ENCODE measurements around the gene PEX12.
"Not testable (repeated sequence)": the region's sequence is repeated elsewhere in the genome, so short reads cannot be mapped to it uniquely, and the experiment has no call there.

PEX12 gene

DNA sequence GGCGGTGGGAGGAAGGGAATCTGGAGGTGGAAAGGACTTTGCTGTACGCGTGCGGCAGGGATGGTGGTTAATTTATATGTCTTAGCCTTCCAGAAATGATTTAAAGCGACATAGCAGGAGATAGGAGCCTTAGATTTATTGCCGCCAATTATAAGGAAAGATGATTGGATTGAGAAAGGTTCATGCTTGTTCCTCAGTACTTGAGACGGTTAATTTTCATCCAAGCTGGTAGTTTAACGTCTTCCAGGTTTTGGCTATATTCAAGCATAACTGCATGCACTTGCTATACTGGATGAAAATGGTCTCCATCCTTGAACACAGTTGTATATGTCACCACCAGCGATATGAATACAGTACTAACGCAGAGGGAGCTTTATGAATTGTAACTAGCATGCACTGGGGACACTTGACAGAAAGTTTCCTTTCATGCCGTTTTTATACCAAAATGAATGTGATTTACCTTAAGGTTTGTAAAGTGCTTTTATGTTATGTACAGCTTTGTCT lies 610 bp upstream of the PEX12 start:
- no peak for DNase-seq (ENCODE audit: low read depth in 2 of 2)

DNA sequence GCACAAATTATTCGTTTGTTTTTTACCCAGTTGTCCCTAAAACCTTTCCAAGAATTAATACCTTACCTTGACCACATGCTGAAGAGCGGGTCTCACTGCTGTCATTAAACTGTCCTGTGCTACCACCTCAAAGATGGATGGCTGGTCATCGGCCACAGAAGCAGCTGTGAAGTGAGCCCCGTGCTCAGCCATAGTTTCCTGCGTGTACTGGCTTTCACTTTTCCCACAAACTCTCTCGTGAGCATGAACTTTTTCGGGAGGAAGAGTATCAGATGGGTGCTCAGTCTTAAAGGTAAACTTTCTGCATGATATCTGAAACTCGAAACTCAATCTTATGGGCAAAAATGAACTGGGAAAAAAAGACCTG lies 558 bp downstream of the PEX12 start:
- DNase-seq (ENCODE audit: low read depth in 2 of 2), result no peak

DNA sequence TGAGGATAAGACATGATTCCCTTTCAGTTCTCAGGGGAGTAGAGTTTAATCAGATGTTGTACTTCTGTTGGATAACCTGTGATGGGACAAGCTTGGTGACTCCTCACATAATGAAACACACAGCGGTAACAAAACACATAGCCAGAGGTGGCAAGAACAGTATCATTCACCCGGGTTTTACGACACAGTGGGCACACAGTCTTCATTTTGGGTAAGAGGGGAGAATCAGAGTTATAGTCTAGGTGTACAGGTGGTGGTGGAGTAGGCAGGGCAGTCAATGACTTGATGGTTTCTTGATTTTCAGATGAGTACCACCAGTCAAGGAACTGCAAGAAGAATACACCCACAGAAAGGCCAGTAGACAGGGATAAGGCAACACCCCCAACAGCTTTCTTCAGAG lies 2.6 kb downstream of the PEX12 start:
- no peak for DNase-seq (ENCODE audit: low read depth in 2 of 2)

DNA sequence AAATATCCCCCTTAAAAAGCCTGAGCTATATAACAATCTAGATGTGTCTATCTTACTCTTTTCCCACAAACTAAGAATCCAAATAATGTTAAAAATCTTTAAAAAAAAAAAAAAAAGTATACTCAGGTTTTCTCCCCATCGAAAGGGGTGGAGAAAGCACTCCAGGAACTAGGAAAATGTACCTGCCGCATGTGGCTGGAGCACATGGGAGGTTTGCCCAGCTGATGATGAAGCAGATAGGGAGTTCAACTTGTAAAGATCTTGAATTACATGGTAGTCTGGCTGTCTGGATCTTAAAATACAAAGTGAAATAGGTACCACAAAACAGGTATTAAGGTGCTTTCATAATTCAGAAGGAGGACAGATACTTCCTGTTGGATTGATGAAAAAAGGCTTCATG lies 9.0 kb downstream of the PEX12 start:
- DNase-seq (ENCODE audit: low read depth in 2 of 2), result no peak

DNA sequence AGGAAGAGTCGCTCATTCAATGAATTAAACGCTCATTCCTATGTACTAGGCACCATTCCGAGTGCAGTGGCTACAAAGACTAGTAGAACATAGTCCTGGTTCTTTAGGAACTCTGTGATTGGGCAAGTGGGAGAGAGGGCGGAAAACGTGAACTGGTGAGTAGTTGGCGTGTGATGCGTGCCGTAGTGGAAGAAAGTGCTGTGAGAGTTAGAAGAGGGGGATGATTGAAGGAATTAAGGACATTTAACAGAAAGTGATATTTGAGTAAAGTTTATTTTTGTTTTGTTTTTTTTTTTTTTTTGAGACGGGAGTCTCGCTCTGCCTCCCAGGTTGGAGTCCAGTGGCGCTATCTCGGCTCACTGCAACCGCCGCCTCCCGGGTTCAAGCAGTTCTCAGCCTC lies 9.8 kb downstream of the PEX12 start:
- DNase-seq (ENCODE audit: low read depth in 2 of 2), result no peak

DNA sequence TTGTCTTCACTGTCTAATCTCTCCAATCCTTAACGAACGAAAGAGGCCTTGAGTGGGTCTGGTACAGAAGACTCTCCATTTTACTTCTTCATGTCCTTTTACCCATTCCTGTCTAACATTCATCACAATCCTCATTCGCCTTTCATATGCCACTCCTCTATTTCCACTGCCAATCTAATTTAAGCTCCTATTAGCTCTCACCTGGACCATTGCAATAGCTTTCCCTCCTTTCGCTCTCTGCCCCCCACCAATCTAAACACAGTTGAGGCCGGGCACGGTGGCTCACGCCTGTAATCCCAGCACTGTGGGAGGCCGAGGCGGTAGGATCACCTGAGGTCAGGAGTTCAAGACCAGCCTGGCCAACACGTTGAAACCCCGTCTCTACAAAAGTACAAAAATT lies 11.4 kb downstream of the PEX12 start:
- no peak for DNase-seq (ENCODE audit: low read depth in 2 of 2)

DNA sequence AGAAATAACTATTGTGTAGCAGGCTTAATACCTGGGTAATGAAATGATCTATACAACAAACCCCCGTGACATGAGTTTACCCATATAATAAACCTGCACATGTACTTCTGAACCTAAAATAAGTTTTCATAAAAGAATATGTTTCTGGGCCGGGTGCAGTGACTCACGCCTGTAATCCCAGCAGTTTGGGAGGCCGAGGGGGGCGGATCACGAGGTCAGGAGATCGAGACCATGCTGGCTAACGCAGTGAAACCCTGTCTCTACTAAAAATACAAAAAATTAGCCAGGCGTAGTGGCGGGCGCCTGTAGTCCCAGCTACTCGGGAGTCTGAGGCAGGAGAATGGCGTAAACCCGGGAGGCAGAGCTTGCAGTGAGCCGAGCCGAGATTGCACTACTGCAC lies 15.2 kb downstream of the PEX12 start:
- DNase-seq (ENCODE audit: low read depth in 2 of 2), result not testable (repeated sequence)

DNA sequence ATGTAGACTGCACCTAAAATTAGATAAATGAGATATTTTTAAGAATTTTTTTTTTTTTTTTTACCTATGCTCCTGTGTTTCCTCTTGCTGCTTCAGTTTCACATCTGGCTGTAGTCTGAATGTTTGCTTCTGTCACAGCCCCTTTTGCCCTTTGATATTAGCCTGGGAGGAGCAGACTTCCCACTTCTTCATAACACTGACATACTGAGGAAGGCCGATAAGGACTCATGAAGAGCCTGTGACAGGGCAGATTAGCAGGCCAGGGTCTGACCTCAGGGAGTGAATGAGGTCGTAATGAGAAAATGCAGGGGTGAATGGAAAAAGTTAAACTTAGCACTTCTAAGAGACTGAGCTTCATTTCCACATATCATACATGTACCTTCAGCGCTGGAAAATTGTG lies 17.7 kb downstream of the PEX12 start, which contains the start of gene SLFN14:
Gene SLFN14, minus strand, starts transcription at position 117 of the 400 bp plus-strand sequence. CDS start 2,757 bp downstream, outside the sequence.
- no peak for DNase-seq (ENCODE audit: low read depth in 2 of 2)

DNA sequence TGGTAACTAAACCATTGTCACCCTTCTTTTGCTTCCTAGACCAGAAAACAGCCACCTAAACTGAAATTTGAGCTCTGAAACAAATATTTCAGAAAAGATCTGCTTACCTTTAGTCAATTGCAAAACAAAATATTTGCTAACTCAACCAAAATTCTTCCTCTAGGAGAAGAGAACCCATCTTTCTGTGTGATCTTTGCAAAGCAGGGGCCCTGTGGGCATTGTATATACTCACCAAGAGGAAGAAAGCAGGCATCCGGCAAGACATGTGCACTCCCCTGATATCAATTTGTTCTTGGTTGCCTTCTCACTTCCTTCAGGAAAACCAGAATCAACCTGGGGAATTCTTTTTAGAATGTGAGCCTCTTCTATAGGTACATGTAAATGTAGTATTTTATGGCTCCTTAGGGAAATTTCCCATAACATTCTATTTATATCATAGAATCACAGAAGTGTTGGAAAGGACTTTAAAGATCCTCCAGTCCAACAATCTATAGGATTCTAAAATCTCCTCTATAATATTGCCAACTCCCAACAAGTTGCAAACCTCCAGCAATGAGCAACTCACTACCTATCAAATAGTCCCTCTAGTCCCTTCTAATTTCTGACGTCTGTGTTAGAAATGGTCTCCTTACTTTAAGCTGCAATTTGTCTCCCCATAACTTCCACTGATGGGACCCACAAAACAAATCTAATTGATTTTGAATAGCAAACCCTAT lies 18.7 kb downstream of the PEX12 start:
- no peak for DNase-seq (ENCODE audit: low read depth in 2 of 2)

DNA sequence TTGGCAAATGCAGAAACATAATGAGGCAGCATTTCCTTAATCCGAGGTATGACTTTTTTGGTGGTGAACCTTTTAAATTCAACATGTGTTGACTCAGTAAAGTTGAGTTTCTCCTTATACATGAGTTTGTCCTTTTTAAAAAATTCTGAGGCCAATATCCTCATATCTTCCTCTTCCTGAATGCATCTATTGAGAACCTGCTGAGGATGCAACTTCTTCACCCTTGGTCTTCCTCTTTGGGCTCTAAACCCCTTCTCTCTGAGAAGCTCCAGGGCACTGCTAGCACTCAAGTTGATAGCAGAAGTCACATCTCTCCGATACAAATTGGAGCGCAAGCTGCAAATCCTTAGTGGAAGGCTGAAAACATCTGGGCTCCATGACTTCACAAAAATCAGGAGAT lies 21.0 kb downstream of the PEX12 start:
- no peak for DNase-seq (ENCODE audit: low read depth in 2 of 2)

DNA sequence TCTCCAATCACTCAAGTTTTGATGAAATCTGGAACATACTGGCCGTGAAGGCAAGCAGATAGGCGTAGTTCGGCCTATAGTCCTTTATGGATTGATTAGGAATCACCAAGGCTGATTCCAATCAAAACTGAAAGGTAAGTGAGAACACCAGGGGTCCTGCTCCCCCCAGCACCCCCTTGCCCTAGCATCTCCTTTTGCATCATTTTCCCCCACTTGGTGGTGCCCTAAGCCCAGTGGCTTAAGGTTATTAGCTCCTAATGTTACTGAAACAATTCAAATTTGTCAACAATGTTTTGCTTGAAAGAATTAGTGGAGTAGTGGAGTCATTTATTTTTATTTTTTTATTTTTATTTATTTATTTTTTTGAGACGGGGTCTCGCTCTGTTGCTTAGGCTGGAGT lies 22.7 kb downstream of the PEX12 start:
- DNase-seq (ENCODE audit: low read depth in 2 of 2), result no peak

DNA sequence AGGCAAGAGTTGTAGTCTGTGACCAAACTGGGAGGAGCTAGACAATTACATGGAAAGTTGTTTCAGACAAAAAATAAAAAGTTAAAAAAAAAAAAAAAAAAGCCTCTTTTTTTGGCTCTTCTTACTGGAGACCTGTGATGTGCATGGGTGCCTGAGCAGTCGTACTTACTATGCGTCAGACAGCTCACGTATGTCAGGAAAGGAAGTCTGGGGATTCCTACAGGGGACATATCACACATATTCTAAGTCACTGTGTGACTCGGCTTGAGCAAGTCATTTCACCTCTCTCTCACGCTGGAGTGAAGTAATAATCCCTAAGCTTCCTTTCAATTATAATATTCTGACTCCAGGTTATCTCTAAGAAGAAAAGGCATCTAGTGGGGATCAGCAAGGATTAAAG lies 23.7 kb downstream of the PEX12 start:
- no peak for DNase-seq (ENCODE audit: low read depth in 2 of 2)

DNA sequence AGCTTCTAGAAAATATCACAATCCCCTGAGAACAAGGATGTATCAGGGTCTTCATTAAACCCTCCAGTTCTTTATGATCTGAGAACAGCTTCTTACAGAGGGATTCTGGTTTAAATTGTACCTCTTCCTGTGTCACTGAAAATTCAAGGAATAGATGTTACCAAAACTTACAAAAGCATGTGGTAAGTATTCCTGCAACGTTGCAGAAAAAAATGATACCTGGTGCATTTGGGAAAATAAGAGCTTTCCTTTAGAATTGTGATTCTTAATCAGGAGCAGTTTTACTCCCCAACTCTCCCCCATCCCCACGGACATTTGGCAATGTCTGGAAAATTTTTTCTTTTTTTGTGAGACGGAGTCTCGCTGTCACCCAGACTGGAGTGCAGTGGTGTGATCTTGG lies 25.1 kb downstream of the PEX12 start:
- DNase-seq (ENCODE audit: low read depth in 2 of 2), result no peak

DNA sequence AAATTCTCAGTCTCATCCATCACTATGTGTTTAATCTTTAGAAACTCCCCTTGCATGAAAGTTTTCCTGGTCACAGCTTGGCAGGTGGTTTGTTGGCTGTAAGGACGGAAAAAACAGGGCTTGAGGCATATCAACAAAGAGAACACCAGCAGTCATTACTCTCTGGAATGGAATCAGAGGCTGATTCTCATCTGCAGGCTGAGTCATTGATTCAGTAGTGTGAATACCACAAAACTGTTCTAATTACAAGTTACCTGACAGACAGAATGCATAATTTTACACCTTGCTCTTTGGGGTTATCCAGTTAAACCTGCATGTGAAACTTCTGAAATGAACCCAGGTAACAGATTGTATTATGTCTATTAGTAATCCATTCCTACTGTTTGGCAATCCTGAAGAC lies 29.4 kb downstream of the PEX12 start:
- no peak for DNase-seq (ENCODE audit: low read depth in 2 of 2)

DNA sequence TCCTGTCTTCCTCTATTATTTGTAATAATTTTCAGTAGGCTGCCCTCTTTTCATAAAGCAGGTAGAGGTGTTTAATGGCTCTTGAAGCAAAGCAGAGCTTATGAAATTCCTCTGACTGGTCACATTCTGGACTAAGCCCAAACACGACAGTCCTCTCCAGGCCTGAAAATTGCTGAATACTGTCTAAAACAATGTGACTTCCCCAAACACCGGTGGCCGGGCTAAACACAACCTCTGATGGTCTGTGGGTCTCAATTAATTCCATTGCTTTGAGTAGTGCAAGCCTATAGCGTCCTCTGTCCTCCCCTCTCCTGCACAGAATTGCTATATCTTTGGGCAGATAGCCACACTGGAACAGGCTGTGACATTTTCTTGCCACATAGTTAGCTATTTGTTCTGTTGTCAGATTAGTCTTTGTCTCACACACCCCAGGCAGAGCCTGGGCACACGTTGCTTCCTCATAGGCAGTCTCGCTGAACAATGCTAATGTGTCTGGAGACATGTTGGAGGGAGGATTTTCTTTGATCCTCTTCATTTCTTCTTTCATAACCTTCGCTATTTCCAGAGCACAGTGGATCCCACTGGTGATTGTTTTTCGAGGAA lies 30.1 kb downstream of the PEX12 start:
- no peak for DNase-seq (ENCODE audit: low read depth in 2 of 2)

DNA sequence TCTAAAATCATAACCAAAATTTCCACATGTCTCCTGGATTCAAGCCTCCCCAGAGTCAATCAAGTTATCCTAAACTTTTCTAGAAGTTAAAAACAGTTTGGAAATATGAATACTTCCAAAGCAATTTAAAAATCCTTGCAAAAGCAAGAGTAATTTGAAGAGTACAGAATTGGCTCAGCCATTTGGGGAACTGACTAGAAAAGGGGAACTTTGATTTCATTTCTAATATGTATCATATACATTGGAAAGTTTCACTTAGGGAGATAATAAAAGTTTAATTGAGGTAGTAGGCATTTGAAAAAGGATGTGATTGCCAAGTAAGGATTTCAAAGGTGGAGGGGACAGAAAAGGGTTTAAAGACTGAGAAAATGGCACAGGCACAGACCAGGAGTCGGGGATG lies 31.9 kb downstream of the PEX12 start:
- DNase-seq (ENCODE audit: low read depth in 2 of 2), result no peak

DNA sequence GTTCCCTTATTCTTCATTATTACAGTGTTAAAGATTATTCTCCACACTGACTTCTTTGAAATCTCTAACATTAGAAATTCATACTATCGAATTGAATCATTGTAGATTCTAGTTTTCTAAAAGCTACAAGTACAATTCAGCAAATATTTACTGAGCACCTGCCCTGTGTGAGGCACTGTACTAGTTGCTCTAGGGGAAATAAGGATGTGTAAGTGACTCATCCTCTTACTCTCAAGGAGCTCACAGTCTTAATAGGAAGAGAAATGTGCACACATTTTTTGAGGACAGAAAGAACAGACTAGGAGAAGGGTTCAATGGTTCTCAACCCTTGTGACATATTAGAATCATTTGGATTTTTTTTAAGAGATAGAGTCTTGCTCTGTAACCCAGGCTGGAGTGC lies 33.2 kb downstream of the PEX12 start:
- no peak for DNase-seq (ENCODE audit: low read depth in 2 of 2)

DNA sequence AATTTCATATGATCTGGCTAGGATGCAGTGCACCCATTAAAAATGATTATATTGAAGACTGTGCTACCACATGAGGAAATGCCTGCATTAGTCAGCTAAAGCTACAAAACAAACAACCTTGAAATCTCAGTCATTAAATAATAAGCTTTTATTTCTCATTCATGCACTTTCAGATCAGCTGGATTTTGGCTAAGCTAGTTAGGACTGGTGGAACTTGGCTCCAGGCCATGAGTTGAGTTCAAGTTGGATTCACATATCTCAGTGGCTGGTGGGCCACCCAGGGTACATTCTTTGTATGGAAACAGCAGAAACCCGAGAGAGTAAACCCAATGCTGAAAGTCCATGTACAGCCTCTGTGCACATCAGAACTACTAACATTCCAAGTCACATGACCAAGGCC lies 34.5 kb downstream of the PEX12 start:
- DNase-seq (ENCODE audit: low read depth in 2 of 2), result no peak

DNA sequence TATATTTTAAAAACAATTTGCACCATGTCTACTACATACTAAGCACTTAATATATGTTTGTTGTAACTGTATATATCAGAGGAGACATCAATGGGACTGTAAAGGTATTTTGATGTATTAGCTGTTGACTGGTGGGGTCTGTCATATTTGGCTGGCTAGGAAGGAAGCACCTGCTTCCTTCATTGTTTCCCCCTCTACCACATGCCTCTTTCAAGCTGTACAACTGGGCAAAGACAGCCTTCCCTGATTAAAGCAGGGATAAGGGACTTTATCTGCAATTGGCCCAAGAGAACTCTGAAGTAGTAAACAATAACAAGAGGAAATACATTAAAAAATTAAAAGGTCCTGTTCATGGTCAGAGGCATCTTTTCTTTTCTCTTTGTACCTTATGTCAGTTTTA lies 35.4 kb downstream of the PEX12 start:
- no peak for DNase-seq (ENCODE audit: low read depth in 2 of 2)

DNA sequence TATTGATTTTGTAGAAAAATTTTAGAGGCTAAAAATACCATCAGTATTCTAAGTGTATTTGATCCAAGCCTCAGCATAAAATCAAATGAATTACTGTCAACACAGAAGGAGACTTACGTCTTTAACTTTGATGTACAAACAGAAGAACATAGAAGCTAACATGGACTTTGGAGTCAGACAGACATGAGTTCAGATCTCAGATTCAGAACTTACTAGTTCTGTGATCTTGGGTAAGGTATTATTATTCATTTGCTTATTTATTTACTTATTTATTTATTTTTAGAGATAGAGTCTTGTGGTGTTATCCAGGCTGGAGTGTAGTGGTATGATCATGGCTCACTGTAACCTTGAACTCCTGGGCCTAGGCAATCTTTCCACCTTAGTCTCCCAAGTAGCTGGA lies 36.9 kb downstream of the PEX12 start:
- no peak for DNase-seq (ENCODE audit: low read depth in 2 of 2)

DNA sequence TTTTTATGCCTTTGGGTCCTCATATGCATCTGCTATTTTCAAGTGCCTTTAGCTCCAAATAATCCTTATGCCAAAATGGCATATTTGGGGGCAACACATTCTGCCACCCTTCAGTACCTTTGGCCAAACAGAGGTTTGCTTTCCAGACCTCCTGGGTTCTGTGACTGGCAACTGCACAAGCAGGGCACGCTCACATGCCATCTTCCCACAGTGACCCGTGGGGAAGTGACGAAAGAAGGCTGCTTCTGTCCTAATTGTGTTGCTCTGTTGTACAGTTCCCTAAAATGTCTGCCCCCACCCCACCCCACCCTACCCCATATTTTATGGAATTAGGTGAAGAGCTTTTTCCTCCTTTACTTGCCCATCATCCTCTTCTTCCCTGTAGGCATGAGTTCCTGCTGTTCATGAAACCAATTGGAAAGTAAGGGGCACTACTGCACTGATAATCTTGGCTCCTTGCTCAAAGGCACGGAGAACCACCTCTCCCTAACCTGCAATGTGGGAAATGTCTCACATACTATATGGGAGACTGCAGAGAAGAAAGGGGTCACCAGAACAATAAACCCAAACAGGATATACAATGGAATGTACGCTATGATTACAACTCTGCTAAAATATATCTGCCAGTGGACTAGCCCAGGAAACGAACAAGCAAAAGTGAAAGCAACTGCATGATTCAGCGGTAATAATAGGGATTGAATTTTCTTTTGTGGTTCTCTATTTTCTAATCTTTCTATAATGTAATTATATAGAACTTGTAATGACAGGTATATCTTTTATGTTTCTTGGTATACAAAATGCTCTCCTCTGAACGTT lies 37.6 kb downstream of the PEX12 start:
- no peak for DNase-seq (ENCODE audit: low read depth in 2 of 2)

DNA sequence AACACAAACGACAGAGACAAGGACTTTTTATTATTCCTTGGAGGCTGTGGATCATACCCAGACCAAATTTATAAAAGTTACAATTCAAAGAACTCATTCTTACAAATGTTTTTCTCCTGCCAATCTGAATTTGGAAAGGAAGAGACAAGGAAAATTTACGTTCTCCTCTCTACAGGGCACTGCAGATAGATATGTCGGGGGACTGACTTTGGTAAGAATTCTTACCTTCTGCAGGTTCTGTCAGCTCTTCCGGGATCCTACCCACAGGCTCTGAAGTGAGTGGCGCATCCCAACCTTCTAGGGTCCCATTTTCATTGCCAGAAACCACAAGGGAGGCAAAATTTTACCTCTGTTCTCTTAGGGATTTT lies 38.7 kb downstream of the PEX12 start:
- DNase-seq (ENCODE audit: low read depth in 2 of 2), result no peak

DNA sequence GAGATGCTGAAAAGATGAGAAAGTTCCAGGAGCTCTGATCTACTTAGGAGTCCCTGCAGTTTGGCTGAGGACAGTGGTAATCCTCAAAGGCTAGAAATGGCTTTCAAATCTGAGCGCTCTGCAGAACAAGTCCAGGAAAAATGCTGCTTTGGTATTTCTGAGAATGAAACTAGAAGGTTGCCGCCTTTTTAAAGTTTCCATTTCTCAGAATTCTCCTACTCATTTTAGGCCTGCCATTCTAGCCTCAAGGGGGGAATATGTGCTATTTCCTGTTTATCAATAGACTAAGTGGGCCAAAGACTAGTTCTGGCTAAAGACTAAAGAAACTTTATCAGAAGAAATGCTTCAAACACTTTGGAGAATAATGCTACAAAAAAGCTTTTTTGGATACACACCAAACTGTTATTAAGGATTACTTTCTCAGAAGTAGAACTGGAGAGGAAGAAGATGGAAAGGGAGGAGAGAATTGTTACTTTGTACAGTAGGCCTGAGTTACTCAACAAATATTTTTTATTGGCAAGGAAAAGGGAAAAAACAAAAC lies 40.7 kb downstream of the PEX12 start, which contains the start of gene SLFN12L:
Gene SLFN12L, minus strand, starts transcription at position 78 of the 541 bp plus-strand sequence. CDS start 15,314 bp downstream, outside the sequence.
- no peak for DNase-seq (ENCODE audit: low read depth in 2 of 2)

All from stimulated activated CD4-positive, alpha-beta T cell treated with anti-CD3 and anti-CD28 coated beads, Interleukin-1b, Interleukin-23, amount 100 ng/mL, for 1 hour (primary cell).